Liver (tissue), 9 donors: ENCODE measurements around the gene GPD2. TPM values are rescaled to one million over a fixed set of nuclear protein-coding genes. Genes with fewer than 3 reads are reported as not detected.

Source experiments
- DNase-seq: peaks from one replicate; pipeline ENCODE4 v3.0.0-alpha.2; 2017; ENCODE audit warnings: low spot score
- H3K27ac ChIP-seq, 2 donors: one replicate each; pipeline ENCODE4 v1.7.0; 2013; ENCODE audit warnings: inconsistent platforms in 2 of 2, low read length in 2 of 2, control low read depth in 1 of 2, low read depth in 1 of 2, mild to moderate bottlenecking in 1 of 2
- H3K27me3 ChIP-seq, 4 donors: one replicate each; pipeline versions ENCODE4 v1.6.1 to v1.7.0; 2013; ENCODE audit warnings: low read length in 3 of 4, inconsistent platforms in 1 of 4, mild to moderate bottlenecking in 1 of 4, moderate library complexity in 1 of 4; ENCODE audit not compliant: control insufficient read depth in 4 of 4, insufficient read depth in 4 of 4
- H3K36me3 ChIP-seq, 4 donors: one replicate each; pipeline versions ENCODE4 v1.6.1 to v1.7.0; 2013; ENCODE audit warnings: low read length in 3 of 4, mild to moderate bottlenecking in 3 of 4, low read depth in 1 of 4, moderate library complexity in 1 of 4; ENCODE audit not compliant: control insufficient read depth in 4 of 4, insufficient read depth in 3 of 4
- H3K4me1 ChIP-seq, 4 donors: one replicate each; pipeline versions ENCODE4 v1.6.1 to v1.7.0; 2013; ENCODE audit warnings: low read length in 3 of 4, mild to moderate bottlenecking in 3 of 4, moderate library complexity in 1 of 4; ENCODE audit not compliant: control insufficient read depth in 4 of 4, insufficient read depth in 4 of 4
- H3K4me3 ChIP-seq, 3 donors: one replicate each; pipeline versions ENCODE4 v1.6.1 to v1.7.0; 2013; ENCODE audit warnings: low read length in 3 of 3, control low read depth in 1 of 3, low read depth in 1 of 3, mild to moderate bottlenecking in 1 of 3
- H3K9ac ChIP-seq, 2 donors: one replicate each; pipeline ENCODE4 v1.7.0; 2013; ENCODE audit warnings: low read length in 2 of 2, mild to moderate bottlenecking in 2 of 2, moderate library complexity in 2 of 2, control low read depth in 1 of 2, low read depth in 1 of 2
- H3K9me3 ChIP-seq, 4 donors: one replicate each; pipeline versions ENCODE4 v1.6.1 to v1.7.0; 2013; ENCODE audit warnings: low read length in 3 of 4; ENCODE audit not compliant: control insufficient read depth in 4 of 4
- EGR1 ChIP-seq, 2 donors: IDR thresholded peaks; 2 replicates each; pipeline ENCODE4 v1.6.1; 2016 to 2018; ENCODE audit warnings: antibody characterized with exemption in 2 of 2, low read depth in 2 of 2
- FOXA1 ChIP-seq: IDR thresholded peaks from 2 replicates; pipeline ENCODE4 v1.6.1; 2016; ENCODE audit warnings: antibody characterized with exemption
- FOXA2 ChIP-seq: IDR thresholded peaks from 2 replicates; pipeline ENCODE4 v1.6.1; 2016; ENCODE audit warnings: antibody characterized with exemption
- GABPA ChIP-seq, 2 donors: IDR thresholded peaks in 1 of 2; conservative IDR thresholded peaks in 1 of 2; 2 replicates each; pipeline ENCODE4 v1.6.1; 2016; ENCODE audit warnings: antibody characterized with exemption in 2 of 2, mild to moderate bottlenecking in 1 of 2, moderate library complexity in 1 of 2
- HNF4G ChIP-seq: IDR thresholded peaks from 2 replicates; pipeline ENCODE4 v1.6.1; 2016; ENCODE audit warnings: antibody characterized with exemption
- JUND ChIP-seq, 2 donors: IDR thresholded peaks; 2 replicates each; pipeline ENCODE4 v1.6.1; 2016; ENCODE audit warnings: antibody characterized with exemption in 2 of 2
- NR2F2 ChIP-seq: IDR thresholded peaks from 2 replicates; pipeline ENCODE4 v1.6.1; 2016; ENCODE audit warnings: antibody characterized with exemption
- RAD21 ChIP-seq, 2 donors: IDR thresholded peaks; 2 replicates each; pipeline ENCODE4 v1.6.1; 2016; ENCODE audit warnings: antibody characterized with exemption in 2 of 2, mild to moderate bottlenecking in 2 of 2
- SP1 ChIP-seq: IDR thresholded peaks from 2 replicates; pipeline ENCODE4 v1.6.1; 2018; ENCODE audit warnings: antibody characterized with exemption, mild to moderate bottlenecking
- YY1 ChIP-seq: IDR thresholded peaks from 2 replicates; pipeline ENCODE4 v1.6.1; 2016; ENCODE audit warnings: antibody characterized with exemption, mild to moderate bottlenecking
- WGBS: extraction: QIAGEN DNeasy Blood & Tissue Kit; methylation state at CpG from one replicate; pipeline ENCODE4 v1.1.7; 2013; 5-methylcytosine and 5-hydroxymethylcytosine counted together
- polyA plus RNA-seq, 2 donors: library from polyadenylated mRNA; stranded (reverse) in 1 of 2; unstranded in 1 of 2; fragments of 200-250 nt in 1 of 2; fragments of >200 nt in 1 of 2; fragmentation: Nextera tagmentation in 1 of 2; extraction: Ambion mirVana in 1 of 2; gene quantifications; one replicate each; pipeline versions ENCODE4 v1.2.1 to v1.2.3, GENCODE V29; 2013 to 2015
- total RNA-seq, 2 donors: library from RNA; depleted of rRNA; stranded (reverse); fragments of >200 nt; gene quantifications; one replicate each; pipeline ENCODE4 v1.2.3, GENCODE V29; 2014
- TF ChIP-seq, protein P1 (sequence below): IDR thresholded peaks from 2 replicates; pipeline ENCODE4 v1.6.1; 2016; ENCODE audit warnings: antibody characterized with exemption
- TF ChIP-seq, protein P2 (sequence below): fragments of 150-350 bp; IDR thresholded peaks from 2 replicates; pipeline ENCODE4 v1.5.1; 2017; ENCODE audit warnings: improper control_type of control experiment, low read depth, low read length; ENCODE audit not compliant: missing input control
- TF ChIP-seq, protein P3 (sequence below): IDR thresholded peaks from 2 replicates; pipeline ENCODE4 v1.6.1; 2016; ENCODE audit warnings: antibody characterized with exemption, mild to moderate bottlenecking
- donor health status: healthy.
- donor health status: healthy.
- donor health status: healthy.
- donor health status: healthy.
- donor health status: healthy.

Gene GPD2
- total and polyA plus RNA-seq, 4 donors: 1.4 to 14.3 (median 6.1) TPM

DNA sequence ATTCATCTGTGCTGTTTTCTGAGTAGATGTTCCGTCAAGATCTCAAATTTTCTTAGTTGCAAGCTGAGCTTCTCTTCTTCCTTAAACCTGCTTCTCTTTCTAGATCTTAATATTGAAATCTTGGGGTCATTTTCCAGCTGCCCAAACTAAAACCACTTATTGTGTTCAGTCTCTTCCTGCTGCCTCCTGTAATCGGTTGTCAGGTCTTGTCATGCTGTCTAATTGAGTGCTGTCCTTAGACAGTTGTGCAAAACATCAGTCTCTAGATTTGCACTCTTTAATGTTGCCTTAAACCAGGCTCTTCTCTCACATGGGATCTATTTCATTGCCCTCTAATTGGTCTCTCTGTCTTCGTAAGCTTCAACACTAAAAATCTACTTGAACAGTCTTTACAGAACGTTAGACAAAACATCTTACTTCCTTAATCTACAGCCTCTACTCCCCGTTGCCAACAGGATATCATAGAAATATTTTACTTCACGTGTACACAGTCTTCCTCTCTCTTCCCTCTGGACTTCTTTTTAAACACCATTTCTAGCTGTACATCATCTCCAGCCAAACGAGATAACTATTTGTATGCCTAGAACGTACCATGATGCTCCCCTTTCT is 34.9 kb downstream of the GPD2 start:
- Histone ChIP-seq H3K27ac (no peak overlapping the region), H3K9me3 (no peaks in the 10 kb centered on the region), H3K4me1 (peaks cover 0 to 3% (median 0%) of the 10 kb centered on the region in 4 donors), H3K4me3 (no peak overlapping the region), H3K27me3 (no peaks in the 10 kb centered on the region), H3K9ac (no peak overlapping the region), H3K36me3 (no peaks in the 10 kb centered on the region)
- WGBS: 71% methylated on average over 8 of the region's 8 CpGs
- no peak for TF ChIP-seq HNF4G
- no peak for TF ChIP-seq JUND (IDR thresholded peaks at IDR 0.05)
- no peak for TF ChIP-seq NR2F2
- TF ChIP-seq, protein P1, sequence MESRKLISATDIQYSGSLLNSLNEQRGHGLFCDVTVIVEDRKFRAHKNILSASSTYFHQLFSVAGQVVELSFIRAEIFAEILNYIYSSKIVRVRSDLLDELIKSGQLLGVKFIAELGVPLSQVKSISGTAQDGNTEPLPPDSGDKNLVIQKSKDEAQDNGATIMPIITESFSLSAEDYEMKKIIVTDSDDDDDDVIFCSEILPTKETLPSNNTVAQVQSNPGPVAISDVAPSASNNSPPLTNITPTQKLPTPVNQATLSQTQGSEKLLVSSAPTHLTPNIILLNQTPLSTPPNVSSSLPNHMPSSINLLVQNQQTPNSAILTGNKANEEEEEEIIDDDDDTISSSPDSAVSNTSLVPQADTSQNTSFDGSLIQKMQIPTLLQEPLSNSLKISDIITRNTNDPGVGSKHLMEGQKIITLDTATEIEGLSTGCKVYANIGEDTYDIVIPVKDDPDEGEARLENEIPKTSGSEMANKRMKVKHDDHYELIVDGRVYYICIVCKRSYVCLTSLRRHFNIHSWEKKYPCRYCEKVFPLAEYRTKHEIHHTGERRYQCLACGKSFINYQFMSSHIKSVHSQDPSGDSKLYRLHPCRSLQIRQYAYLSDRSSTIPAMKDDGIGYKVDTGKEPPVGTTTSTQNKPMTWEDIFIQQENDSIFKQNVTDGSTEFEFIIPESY: no peak
- TF ChIP-seq EGR1 (IDR thresholded peaks at IDR 0.05; ENCODE audit: low read depth in 2 of 2): no peak
- TF ChIP-seq, protein P2, sequence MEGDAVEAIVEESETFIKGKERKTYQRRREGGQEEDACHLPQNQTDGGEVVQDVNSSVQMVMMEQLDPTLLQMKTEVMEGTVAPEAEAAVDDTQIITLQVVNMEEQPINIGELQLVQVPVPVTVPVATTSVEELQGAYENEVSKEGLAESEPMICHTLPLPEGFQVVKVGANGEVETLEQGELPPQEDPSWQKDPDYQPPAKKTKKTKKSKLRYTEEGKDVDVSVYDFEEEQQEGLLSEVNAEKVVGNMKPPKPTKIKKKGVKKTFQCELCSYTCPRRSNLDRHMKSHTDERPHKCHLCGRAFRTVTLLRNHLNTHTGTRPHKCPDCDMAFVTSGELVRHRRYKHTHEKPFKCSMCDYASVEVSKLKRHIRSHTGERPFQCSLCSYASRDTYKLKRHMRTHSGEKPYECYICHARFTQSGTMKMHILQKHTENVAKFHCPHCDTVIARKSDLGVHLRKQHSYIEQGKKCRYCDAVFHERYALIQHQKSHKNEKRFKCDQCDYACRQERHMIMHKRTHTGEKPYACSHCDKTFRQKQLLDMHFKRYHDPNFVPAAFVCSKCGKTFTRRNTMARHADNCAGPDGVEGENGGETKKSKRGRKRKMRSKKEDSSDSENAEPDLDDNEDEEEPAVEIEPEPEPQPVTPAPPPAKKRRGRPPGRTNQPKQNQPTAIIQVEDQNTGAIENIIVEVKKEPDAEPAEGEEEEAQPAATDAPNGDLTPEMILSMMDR: no peak
- no peak for TF ChIP-seq FOXA1
- TF ChIP-seq YY1: no peak
- no peak for TF ChIP-seq FOXA2
- no peak for TF ChIP-seq SP1
- TF ChIP-seq, protein P3, sequence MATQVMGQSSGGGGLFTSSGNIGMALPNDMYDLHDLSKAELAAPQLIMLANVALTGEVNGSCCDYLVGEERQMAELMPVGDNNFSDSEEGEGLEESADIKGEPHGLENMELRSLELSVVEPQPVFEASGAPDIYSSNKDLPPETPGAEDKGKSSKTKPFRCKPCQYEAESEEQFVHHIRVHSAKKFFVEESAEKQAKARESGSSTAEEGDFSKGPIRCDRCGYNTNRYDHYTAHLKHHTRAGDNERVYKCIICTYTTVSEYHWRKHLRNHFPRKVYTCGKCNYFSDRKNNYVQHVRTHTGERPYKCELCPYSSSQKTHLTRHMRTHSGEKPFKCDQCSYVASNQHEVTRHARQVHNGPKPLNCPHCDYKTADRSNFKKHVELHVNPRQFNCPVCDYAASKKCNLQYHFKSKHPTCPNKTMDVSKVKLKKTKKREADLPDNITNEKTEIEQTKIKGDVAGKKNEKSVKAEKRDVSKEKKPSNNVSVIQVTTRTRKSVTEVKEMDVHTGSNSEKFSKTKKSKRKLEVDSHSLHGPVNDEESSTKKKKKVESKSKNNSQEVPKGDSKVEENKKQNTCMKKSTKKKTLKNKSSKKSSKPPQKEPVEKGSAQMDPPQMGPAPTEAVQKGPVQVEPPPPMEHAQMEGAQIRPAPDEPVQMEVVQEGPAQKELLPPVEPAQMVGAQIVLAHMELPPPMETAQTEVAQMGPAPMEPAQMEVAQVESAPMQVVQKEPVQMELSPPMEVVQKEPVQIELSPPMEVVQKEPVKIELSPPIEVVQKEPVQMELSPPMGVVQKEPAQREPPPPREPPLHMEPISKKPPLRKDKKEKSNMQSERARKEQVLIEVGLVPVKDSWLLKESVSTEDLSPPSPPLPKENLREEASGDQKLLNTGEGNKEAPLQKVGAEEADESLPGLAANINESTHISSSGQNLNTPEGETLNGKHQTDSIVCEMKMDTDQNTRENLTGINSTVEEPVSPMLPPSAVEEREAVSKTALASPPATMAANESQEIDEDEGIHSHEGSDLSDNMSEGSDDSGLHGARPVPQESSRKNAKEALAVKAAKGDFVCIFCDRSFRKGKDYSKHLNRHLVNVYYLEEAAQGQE: no peak
- TF ChIP-seq RAD21 (IDR thresholded peaks at IDR 0.05): no peak
- DNase-seq: no peak

DNA sequence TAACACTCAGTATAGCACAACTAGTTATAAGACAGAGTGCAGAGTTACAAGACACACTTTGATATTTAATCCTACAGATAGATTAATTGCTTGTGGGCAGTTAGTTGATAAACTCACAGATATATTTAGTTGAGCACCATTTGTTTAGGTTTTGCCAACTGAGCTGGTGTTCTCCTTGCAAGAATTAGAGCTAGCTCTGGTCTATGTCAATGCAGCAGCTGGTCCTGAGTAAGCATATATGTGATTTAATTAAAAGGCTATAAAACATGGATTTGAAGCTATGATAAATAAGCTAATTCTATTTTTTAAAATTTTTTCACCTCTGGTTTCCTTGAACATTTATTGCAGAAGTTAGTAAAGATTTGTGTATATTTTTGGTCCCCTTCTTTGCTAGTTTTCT is 35.6 kb downstream of the GPD2 start:
- Histone ChIP-seq H3K27ac (no peak overlapping the region), H3K9ac (no peak overlapping the region), H3K4me3 (no peak overlapping the region), H3K27me3 (no peaks in the 10 kb centered on the region), H3K4me1 (peaks cover 0 to 3% (median 0%) of the 10 kb centered on the region in 4 donors), H3K9me3 (no peaks in the 10 kb centered on the region), H3K36me3 (no peaks in the 10 kb centered on the region)
- no peak for DNase-seq
- no peak for TF ChIP-seq GABPA (IDR thresholded peaks at IDR 0.05 in 1 of 2, conservative IDR thresholded peaks at IDR 0.05 in 1 of 2)
- no peak for TF ChIP-seq FOXA2
- TF ChIP-seq JUND (IDR thresholded peaks at IDR 0.05): no peak
- TF ChIP-seq FOXA1: no peak
